HepG2 (cell line): ENCODE data around the gene CNTFR. TPM values are rescaled to one million over a fixed set of nuclear protein-coding genes. Genes with fewer than 3 reads are reported as not detected.

ENCODE experiments used
- ATAC-seq: fragments of 200-7000 bp; cut with Tn5 transposase; 3 replicates; pipeline ENCODE4 v1.9.1; 2020; ENCODE audit warnings: mild to moderate bottlenecking, moderate library complexity
- BruUV-seq: library from RNA; stranded (reverse); fragments of 400-500 nt; replicated peaks from 2 replicates; lab custom pipeline; 2021; lab: Mats Ljungman, UMichigan
- CTCF ChIA-PET: fragments of 300-600 bp; formaldehyde crosslinking; extraction: SDS; loops from one replicate; lab custom pipeline; 2021; ENCODE audit warnings: low total read pairs, inconsistent platforms, low intra/inter-chr PET ratio; lab: Yijun Ruan, JAX
- POLR2A ChIA-PET: fragments of 350-600 bp; sonication (Branson Sonifier 250); formaldehyde crosslinking; loops from one replicate; lab custom pipeline; 2020; ENCODE audit warnings: antibody characterized with exemption, inconsistent platforms; lab: Yijun Ruan, JAX
- DNase-seq: peaks from one replicate; pipeline ENCODE4 v3.0.0-alpha.2; 2015; ENCODE audit warnings: low spot score
- FAIRE-seq: peaks from 3 replicates; lab custom pipeline; 2011; peaks lifted over from hg19 to GRCh38; lab: Jason Lieb, UNC
- H2AFZ ChIP-seq: one replicate; pipeline ENCODE4 v1.6.1; 2011; ENCODE audit warnings: low read length, inconsistent platforms
- H3K27ac ChIP-seq: fragments of 300-600 bp; 3 replicates; pipeline ENCODE4 v1.8.0; 2011; ENCODE audit warnings: mixed run types, mild to moderate bottlenecking, mixed read lengths, low read length, inconsistent platforms; ENCODE audit not compliant: insufficient read depth; ENCODE audit errors: extremely low read length
- H3K27me3 ChIP-seq, 2 experiments: fragments of 200-600 bp in 1 of 2; 2 replicates in 1 of 2; 3 replicates in 1 of 2; pipeline versions ENCODE4 v1.6.0 to v1.8.0; 2011; ENCODE audit warnings: low read length in 2 of 2, mild to moderate bottlenecking in 2 of 2, moderate library complexity in 2 of 2, inconsistent platforms in 1 of 2; ENCODE audit not compliant: insufficient read depth in 2 of 2, control insufficient read depth in 1 of 2
- H3K36me3 ChIP-seq, 2 experiments: fragments of 200-600 bp in 1 of 2; replicated peaks in 1 of 2; 2 replicates in 1 of 2; 3 replicates in 1 of 2; pipeline versions ENCODE4 v1.5.1 to v1.8.0; 2011; ENCODE audit warnings: low read length in 2 of 2, inconsistent platforms in 1 of 2; ENCODE audit not compliant: insufficient read depth in 2 of 2, control insufficient read depth in 1 of 2
- H3K4me1 ChIP-seq: 2 replicates; pipeline ENCODE4 v1.5.1; 2012; ENCODE audit warnings: low read length, inconsistent platforms; ENCODE audit not compliant: insufficient read depth
- H3K4me2 ChIP-seq: 2 replicates; pipeline ENCODE4 v1.6.0; 2011; ENCODE audit warnings: low read depth, low read length, inconsistent platforms
- H3K4me3 ChIP-seq, 3 experiments: fragments of 200-600 bp in 1 of 3; sonication (generic), shearing (Covaris generic) in 1 of 3; replicated peaks in 1 of 3; 2 replicates each; pipeline ENCODE4 v1.5.1; 2011 to 2016; ENCODE audit warnings: low read length in 3 of 3, inconsistent platforms in 2 of 3, low read depth in 2 of 3, mild to moderate bottlenecking in 2 of 3, control low read depth in 1 of 3, mixed read lengths in 1 of 3; ENCODE audit not compliant: insufficient read depth in 1 of 3
- H3K79me2 ChIP-seq: one replicate; pipeline ENCODE4 v1.6.1; 2011; ENCODE audit warnings: low read length, inconsistent platforms; ENCODE audit not compliant: insufficient read depth
- H3K9ac ChIP-seq: 2 replicates; pipeline ENCODE4 v1.6.0; 2011; ENCODE audit warnings: mild to moderate bottlenecking, low read depth, low read length, inconsistent platforms; ENCODE audit not compliant: insufficient read depth
- H3K9me3 ChIP-seq: 2 replicates; pipeline ENCODE4 v1.5.1; 2012; ENCODE audit warnings: mild to moderate bottlenecking, low read length
- H4K20me1 ChIP-seq: 2 replicates; pipeline ENCODE4 v1.6.0; 2011; ENCODE audit warnings: inconsistent platforms, mild to moderate bottlenecking, low read length, moderate library complexity; ENCODE audit not compliant: insufficient read depth
- CC2D1A ChIP-seq: sonication (generic); formaldehyde crosslinking; IDR thresholded peaks from 2 replicates; pipeline ENCODE4 v1.8.1; 2023; ENCODE audit warnings: mild to moderate bottlenecking, missing genetic modification reagents
- KAT8 ChIP-seq: IDR thresholded peaks from 2 replicates; pipeline ENCODE4 v1.6.1; 2016; ENCODE audit warnings: missing genetic modification reagents, missing compliant biosample characterization
- MEIS1 ChIP-seq: sonication (generic); formaldehyde crosslinking; IDR thresholded peaks from 2 replicates; pipeline ENCODE4 v1.9.0; 2021; ENCODE audit warnings: mild to moderate bottlenecking, missing genetic modification reagents, moderate library complexity, borderline replicate concordance
- TBP ChIP-seq: sonication (generic); formaldehyde crosslinking; IDR thresholded peaks from 2 replicates; pipeline ENCODE4 v1.5.0; 2020; ENCODE audit warnings: missing genetic modification reagents
- ZNF251 ChIP-seq: sonication (generic); formaldehyde crosslinking; IDR thresholded peaks from 2 replicates; pipeline ENCODE4 v1.9.0; 2021; ENCODE audit warnings: mild to moderate bottlenecking, missing genetic modification reagents
- ZNF264 ChIP-seq: sonication (generic); formaldehyde crosslinking; IDR thresholded peaks from 2 replicates; pipeline ENCODE4 v1.4.0; 2020; ENCODE audit warnings: missing genetic modification reagents
- ZNF446 ChIP-seq: sonication (generic); formaldehyde crosslinking; IDR thresholded peaks from 2 replicates; pipeline ENCODE4 v1.5.0; 2020; ENCODE audit warnings: mild to moderate bottlenecking, missing genetic modification reagents
- ZNF563 ChIP-seq: sonication (generic); formaldehyde crosslinking; IDR thresholded peaks from 2 replicates; pipeline ENCODE4 v1.8.0; 2022; ENCODE audit warnings: mild to moderate bottlenecking, moderate library complexity, missing genetic modification reagents
- ZNF607 ChIP-seq: sonication (generic); formaldehyde crosslinking; IDR thresholded peaks from 2 replicates; pipeline ENCODE4 v1.5.1; 2020; ENCODE audit warnings: missing genetic modification reagents, mild to moderate bottlenecking, borderline replicate concordance
- ZSCAN20 ChIP-seq: sonication (generic); formaldehyde crosslinking; IDR thresholded peaks from 2 replicates; pipeline ENCODE4 v1.4.0; 2020; ENCODE audit warnings: missing genetic modification reagents, mild to moderate bottlenecking, borderline replicate concordance
- ZSCAN5A ChIP-seq: sonication (generic); formaldehyde crosslinking; IDR thresholded peaks from 2 replicates; pipeline ENCODE4 v1.8.0; 2022; ENCODE audit warnings: mild to moderate bottlenecking, missing genetic modification reagents, borderline replicate concordance
- WGBS: methylation state at CpG from one replicate; pipeline ENCODE4 v1.1.6; 2017; ENCODE audit warnings: low lambda C conversion rate; 5-methylcytosine and 5-hydroxymethylcytosine counted together
- in situ Hi-C: cut with HindIII; loops from 2 replicates; pipeline ENCODE4 v1.10.0; 2017; ENCODE audit warnings: low pct_unique_long_range_greater_than_20kb; ENCODE audit not compliant: extremely low pct_ligation_motif_present
- intact Hi-C: fragments of 100-400 bp; cut with micrococcal nuclease; formaldehyde crosslinking; loops from one replicate; pipeline ENCODE4 v1.10.0; 2022; ENCODE audit not compliant: unreplicated experiment
- polyA plus RNA-seq, 8 experiments: library from polyadenylated mRNA; depleted of rRNA in 3 of 8; stranded (reverse) in 7 of 8; unstranded in 1 of 8; fragments of >200 nt; fragmentation: Illumina TruSeq in 4 of 8; extraction: Trizol in 4 of 8; gene quantifications; 2 replicates each; pipeline versions ENCODE4 v1.2.1 to v1.2.3, GENCODE V29; 2011 to 2016; ENCODE audit warnings: low read depth in 4 of 8, missing spikeins in 1 of 8, mixed read lengths in 1 of 8; ENCODE audit not compliant: insufficient read depth in 1 of 8
- total RNA-seq, 5 experiments: library from RNA; depleted of rRNA; stranded (reverse); fragments of >200 nt; fragmentation: Illumina TruSeq; extraction: Trizol; gene quantifications; 2 replicates each; pipeline ENCODE4 v1.2.3, GENCODE V29; 2016; ENCODE audit warnings: low read depth in 1 of 5

The CNTFR gene
- total and polyA plus RNA-seq, 2 of the 13 experiments (the other 11 are each of a cell fraction or from before 2014, with no cell fraction given), result not detected

GRCh38 chr9:34545497-34545896 is 44.0 kb downstream of the CNTFR start:
- in situ Hi-C loops, result no loop called here
- no TSS peak for BruUV-seq
- H3K4me1 ChIP-seq, result peaks cover 18% of the 10 kb centered on the region
- no peak overlapping the region for H3K4me3 ChIP-seq
- DNase-seq, result no peak
- CTCF ChIA-PET, result interaction anchor here (2.6 kb wide), 1 partner anchor 109 kb away, joined by 34 read pairs; no protein-coding TSS in a partner anchor
- no peaks in the 10 kb centered on the region for H3K9me3 ChIP-seq
- no peak for TF ChIP-seq ZNF563
- TF ChIP-seq ZSCAN5A (CRISPR knock-in tag), result no peak
- no peak for TF ChIP-seq ZNF446 (CRISPR knock-in tag)
- TF ChIP-seq KAT8, result no peak
- no peak for TF ChIP-seq MEIS1 (CRISPR knock-in tag)
- TF ChIP-seq ZNF607, result no peak
- TF ChIP-seq ZSCAN20, result no peak
- no peak for TF ChIP-seq ZNF251 (CRISPR knock-in tag)
- no peak for TF ChIP-seq ZNF264 (CRISPR knock-in tag)
- no peak for TF ChIP-seq CC2D1A (CRISPR knock-in tag)
- no peak for TF ChIP-seq TBP (CRISPR knock-in tag)
- TF ChIP-seq, all 625 proteins: peak for 0
- POLR2A ChIA-PET, result no interaction called here
- Histone ChIP-seq H2AFZ (no peak overlapping the region), H3K9ac (no peak overlapping the region), H3K4me2 (no peak overlapping the region), H3K27ac (no peak overlapping the region), H4K20me1 (peaks cover 4% of the 10 kb centered on the region; the same call in 1 of the 2 replicates), H3K27me3 (peaks cover 2 to 7% of the 10 kb centered on the region in 2 experiments; a peak in 2 of 5 replicates), H3K36me3 (no peaks in the 10 kb centered on the region), H3K79me2 (no peaks in the 10 kb centered on the region)
- 24% methylated on average over 6 of the region's 6 CpGs for WGBS
- intact Hi-C loops, result loop anchor here (5.0 kb wide), 1 partner anchor 43 kb away; no protein-coding TSS in a partner anchor
- ATAC-seq, result no peak
- FAIRE-seq, result no peak
